Hypothalamus (tissue), 51 donors: ENCODE measurements around the gene CBL.
"Not testable (repeated sequence)": the region's sequence is repeated elsewhere in the genome, so short reads cannot be mapped to it uniquely, and the experiment has no call there.

Experiments used
- DNase-seq, 51 donors: peaks; one replicate each; lab custom pipeline; 2025; lab: John Stamatoyannopoulos, UW

Gene CBL

DNA sequence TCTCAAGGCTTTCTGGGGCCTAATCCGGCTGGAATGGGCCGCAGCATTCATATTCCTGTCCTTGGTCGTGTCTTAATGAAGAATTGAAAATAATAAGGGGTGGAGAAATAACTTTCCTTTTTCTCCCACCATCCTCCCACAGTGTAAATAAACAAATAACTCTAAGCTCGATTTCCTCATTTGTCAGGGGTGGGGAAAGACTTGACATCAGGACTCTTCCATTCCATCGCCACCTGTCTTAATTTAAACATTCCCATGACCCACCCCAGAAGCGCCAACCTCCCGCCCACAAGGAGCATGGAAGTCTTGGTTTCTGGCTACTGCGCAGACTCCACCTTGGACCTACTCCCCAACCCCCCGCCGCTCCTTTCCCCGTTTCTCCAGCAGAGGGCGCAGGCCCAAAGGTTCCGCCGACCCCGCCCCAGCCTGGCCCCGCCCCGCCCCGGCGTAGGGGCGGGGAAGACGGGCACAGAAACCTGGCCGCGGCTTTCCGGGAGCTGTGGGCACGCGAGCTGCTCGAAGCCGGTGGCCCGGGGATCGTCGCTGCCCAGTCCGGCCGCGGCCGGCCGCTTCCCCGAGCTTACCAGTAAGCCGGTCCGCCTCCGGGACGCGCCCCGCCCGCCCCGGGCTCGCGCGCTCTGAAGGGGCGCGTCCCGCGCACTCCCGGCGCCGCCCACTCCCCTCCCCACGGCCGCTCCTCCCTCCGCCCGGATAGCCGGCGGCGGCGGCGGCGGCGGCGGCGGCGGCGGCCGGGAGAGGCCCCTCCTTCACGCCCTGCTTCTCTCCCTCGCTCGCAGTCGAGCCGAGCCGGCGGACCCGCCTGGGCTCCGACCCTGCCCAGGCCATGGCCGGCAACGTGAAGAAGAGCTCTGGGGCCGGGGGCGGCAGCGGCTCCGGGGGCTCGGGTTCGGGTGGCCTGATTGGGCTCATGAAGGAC lies at the start of gene CBL:
CBL (plus strand) TSS at position 766 of the 937 bp plus-strand sequence; CDS start at position 845, 79 bp downstream.
- DNase-seq: peak; percentile 62 to 96 (median 90)

DNA sequence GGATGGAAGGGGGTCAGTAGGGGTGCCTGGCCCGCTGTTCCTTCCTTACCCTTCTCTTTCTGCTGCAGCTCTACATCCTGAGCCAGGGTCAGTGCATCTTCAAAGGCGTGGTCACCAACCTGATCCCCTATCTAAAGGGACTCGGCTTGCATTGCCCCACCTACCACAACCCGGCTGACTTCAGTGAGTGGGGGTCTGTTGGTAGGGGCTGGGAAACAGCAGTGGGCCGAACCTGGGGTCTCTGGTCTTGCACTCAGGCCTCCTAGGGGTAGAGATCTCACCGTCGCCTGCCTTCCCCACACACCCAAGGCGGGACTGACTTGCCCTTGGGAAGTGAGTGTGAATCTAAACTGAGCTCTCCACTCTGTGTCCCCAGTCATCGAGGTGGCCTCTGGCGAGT lies 49.6 kb upstream of the CBL start:
- DNase-seq: no peak

DNA sequence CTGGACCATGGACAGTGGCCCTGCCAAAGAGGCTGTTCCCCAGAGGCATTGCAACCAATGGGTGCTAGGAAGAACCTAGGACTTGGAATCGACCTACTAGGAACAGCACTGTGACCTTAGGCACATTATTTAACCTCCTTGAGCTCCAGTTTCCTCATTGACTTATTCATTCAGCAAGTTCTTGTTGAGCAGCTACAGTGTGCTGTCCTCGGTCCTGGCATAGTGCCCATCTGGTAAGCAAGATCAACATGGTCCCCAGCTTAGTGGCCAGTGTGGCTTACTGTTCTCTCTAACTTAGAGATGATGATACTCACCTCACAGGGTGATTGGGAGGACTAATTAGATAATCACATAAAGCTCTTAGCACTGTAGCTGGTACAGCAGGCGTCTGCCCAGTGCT lies 49.1 kb upstream of the CBL start:
- no peak for DNase-seq

DNA sequence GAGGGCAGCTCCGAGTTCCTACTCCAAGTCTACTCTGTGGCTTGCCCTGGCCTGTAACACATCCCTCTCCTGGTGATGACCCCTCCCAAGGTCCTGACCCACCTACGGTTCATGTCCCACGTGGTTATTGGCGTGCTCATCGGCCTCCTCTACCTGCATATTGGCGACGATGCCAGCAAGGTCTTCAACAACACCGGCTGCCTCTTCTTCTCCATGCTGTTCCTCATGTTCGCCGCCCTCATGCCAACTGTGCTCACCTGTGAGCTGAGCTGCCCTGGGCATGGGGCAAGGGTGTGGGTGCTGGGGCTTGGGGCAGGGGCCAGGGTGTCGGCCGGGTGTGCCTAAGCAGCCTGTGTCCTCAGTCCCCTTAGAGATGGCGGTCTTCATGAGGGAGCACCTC lies 47.7 kb upstream of the CBL start:
- DNase-seq: no peak

DNA sequence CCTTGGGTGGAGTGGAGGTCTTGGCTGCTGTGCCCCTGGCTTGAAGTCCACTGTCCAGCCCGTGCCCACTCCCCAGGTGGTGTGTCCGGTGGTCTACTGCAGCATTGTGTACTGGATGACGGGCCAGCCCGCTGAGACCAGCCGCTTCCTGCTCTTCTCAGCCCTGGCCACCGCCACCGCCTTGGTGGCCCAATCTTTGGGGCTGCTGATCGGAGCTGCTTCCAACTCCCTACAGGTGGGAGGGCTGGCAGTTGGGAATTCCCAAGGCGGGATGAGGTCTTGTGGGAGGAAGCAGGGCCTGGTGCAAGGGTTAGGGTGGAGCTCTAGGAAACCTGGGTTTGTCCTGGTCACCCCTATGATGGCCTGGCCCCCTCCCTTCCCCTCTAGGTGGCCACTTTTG lies 46.0 kb upstream of the CBL start:
- no peak for DNase-seq

DNA sequence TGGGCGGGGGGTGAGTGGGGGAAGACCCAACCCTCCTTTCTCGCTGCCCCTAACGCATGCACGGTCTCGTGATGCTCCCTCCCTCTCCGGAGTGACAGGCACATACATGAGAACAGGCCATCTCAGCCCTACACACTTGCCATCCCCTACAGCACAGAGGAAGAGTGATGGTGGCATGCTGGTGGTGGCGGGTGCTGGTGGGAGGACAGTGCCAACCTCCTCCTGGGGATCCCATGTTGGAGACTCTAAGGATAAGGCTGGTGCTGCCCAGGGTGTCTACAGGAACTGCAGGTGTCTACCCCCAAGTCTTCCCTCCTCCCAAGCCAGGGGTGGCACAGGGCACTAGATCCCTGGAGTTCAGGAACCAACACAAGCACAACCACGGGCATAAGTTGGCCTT lies 44.3 kb upstream of the CBL start:
- DNase-seq: no peak

- no peak for DNase-seq
Measured at GRCh38 chr11:119166368-119167076, 39.6 kb upstream of the CBL start.

- DNase-seq: not testable (repeated sequence)
Measured at GRCh38 chr11:119167077-119167458, 39.1 kb upstream of the CBL start.

DNA sequence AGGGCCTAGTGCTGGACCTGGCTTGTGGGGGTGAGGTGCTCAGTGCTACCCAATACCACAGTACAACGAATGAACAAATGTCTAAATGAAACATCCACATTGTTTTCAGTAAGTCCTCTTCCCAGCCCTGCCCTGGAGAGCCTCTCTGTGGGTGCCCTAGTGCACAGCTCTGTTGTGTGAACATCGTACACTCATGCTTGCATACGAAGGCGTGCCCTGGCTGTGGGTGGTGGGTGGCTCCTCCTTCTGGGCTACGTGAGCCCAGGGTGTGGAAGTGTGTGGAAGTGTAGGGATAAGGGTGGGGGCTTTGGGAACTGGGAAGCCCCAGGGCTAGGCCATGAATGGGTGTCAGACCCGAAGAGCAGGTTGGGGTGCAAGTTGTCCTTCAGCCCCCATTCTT lies 38.2 kb upstream of the CBL start:
- peak in 1 of 51 donors; percentile 13 for DNase-seq

GRCh38 chr11:119168471-119169281 lies 37.5 kb upstream of the CBL start, which contains the start of gene NLRX1:
Gene NLRX1 (plus strand): TSS chr11:119168725. CDS start chr11:119171404, 2,679 bp downstream.
- peak; percentile 6 to 80 (median 59) for DNase-seq

DNA sequence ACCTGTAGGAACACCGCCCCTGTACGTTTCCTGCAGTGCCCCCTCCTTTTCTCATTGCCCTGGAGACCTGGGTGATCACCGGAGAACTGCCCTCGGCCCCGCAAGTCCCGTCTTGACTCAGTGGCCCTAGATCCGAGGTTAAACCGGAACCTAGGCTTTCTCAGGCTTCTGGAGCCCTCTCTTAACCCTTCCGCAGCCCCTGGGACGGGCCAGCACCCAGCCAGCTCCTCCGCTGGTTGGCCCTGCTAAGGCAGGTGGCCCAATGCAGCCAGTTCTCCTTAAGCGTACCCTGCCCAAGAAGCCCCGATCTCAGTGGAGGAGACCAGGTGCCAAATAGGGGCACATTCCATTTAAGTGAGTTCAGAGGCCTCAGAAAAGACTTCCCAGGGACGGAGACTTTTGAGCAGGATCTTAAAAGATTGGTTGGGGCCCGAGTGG lies 36.8 kb upstream of the CBL start:
- peak in 2 of 51 donors; percentile 21 to 35 for DNase-seq

DNA sequence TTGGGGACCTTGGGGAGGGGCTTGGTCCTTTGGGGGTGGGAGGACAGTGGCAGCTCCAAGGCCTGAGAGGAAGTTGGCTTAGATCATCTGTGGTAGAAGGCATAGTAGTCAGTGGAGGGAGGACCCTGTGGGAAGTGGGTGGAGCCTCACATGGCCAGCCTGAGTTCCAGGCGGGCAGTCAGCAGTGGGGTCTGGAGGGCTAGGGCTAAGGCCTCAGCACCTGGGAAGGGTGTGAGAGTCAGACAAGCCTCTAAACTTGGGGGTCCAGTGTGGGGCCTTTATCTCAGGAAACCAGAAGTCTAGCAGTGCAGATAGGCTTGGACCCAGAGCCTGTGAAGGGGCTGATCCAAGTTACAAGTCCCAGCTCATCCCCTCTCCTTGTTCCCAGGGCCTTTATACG lies 33.6 kb upstream of the CBL start:
- no peak for DNase-seq

GRCh38 chr11:119173453-119173852 lies 32.7 kb upstream of the CBL start:
- DNase-seq: no peak

- peak in 1 of 51 donors; percentile 10 for DNase-seq
Measured at GRCh38 chr11:119175493-119176077, 30.6 kb upstream of the CBL start.

DNA sequence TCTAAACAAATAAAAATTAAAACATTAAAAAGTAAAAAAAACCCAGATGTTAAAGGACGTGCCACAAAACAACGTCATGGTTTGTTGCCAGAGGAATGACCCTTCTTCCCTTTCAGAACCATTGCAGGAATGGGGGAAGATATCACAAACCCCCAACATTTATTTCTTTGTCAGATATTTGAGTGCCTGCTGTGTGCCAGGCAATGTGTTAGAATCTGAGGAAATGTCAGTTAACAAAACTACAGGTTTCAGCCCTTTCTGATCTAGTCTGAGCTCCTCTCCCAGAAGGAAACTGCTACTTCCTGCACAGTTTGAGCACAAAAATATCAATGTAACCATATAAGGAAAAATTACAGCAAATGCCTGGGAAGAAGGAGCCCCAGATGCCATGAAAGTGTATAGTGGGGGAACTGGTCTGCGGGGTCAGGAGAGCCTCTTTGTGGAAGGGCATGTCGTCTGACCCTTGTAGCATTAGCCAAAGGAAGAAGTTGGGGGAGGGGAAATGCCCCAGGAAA lies 27.9 kb upstream of the CBL start:
- DNase-seq: no peak

DNA sequence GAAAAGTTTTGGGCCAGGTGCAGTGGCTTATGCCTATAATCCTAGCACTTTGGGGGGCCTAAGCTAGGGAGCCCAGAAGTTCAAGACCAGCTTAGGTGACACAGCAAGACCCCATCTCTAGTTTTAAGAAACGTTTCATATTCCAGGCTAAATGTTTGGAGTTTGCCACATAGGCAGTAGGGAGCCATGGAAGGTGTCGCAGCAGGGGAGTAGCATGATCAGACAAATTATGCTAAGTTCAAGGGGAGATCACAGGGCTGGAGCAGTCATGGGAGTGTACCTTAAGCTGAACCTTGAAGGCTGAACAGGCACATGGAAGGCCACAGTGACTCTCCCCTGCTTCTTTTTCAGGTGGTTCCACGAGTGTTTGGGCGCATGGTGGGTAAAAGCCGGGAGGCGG lies 26.8 kb upstream of the CBL start:
- no peak for DNase-seq

DNA sequence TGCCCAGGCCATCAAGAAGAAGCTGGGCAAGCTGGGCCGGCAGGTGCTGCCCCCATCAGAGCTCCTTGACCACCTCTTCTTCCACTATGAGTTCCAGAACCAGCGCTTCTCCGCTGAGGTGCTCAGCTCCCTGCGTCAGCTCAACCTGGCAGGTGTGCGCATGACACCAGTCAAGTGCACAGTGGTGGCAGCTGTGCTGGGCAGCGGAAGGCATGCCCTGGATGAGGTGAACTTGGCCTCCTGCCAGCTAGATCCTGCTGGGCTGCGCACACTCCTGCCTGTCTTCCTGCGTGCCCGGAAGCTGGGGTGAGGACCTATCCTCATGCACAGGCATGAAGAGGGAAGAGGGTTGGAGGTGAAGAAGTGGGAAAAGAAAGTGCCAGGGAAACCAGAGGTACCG lies 26.2 kb upstream of the CBL start:
- DNase-seq: no peak

- DNase-seq: no peak
Measured at GRCh38 chr11:119180729-119181676, 25.1 kb upstream of the CBL start.
